Measurements from ENCODE around the gene TEX19. TPM values are rescaled to one million over a fixed set of nuclear protein-coding genes. Genes with fewer than 3 reads are reported as not detected.
A peak's percentile ranks its signal among the peaks of the same experiment; 100 is the strongest.
"Not testable (repeated sequence)": the region's sequence is repeated elsewhere in the genome, so short reads cannot be mapped to it uniquely, and the experiment has no call there.

The TEX19 gene
- polyA plus RNA-seq, 1 donor, result not detected

- peak; percentile 73 for DNase-seq
These were observed 20.0 kb upstream of the TEX19 start for GRCh38 chr17:82338858-82339633.

DNA sequence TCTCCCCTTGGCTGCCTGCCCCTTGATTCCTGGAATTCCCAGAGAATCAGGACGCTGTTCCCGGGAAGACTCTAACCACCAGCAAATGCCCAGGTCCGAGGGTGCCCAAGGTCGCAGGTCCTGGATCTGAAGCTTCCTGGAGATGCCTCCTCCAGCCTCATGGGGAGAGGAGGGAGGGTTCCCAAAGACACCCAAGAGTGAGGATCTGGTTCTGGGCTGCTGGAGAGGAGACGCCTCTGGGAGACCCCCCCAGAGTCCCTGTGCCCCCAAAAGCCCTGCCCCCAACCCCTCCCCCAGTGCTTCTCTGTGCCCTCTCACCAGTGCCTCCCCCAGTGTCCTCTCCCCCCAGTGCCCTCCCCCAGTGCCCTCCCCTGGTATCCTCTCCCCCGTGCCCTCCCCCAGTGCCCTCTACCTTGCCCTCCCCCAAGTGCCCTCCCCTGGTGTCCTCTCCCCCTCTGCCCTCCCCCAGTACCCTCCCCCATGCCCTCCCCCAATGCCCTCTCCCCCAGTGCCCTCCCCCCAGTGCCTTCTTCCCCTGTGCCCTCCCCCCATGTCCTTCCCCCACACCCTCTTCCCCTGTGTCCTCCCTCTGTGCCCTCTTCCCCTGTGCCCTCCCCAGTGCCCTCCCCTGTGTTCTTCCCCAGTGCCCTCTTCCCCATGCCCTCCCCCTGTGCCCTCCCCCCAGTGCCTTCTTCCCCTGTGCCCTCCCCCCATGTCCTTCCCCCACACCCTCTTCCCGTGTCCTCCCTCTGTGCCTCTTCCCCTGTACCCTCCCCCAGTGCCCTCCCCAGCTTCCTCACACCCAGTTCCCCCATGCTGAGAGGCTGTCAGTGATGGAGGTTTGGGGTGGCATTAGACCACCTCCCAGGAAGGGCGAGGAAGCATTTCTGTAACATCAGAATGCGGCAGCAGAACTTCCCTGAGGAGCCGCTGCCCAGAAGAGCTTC lies 19.1 kb upstream of the TEX19 start:
- peak; percentile 45 for DNase-seq

DNA sequence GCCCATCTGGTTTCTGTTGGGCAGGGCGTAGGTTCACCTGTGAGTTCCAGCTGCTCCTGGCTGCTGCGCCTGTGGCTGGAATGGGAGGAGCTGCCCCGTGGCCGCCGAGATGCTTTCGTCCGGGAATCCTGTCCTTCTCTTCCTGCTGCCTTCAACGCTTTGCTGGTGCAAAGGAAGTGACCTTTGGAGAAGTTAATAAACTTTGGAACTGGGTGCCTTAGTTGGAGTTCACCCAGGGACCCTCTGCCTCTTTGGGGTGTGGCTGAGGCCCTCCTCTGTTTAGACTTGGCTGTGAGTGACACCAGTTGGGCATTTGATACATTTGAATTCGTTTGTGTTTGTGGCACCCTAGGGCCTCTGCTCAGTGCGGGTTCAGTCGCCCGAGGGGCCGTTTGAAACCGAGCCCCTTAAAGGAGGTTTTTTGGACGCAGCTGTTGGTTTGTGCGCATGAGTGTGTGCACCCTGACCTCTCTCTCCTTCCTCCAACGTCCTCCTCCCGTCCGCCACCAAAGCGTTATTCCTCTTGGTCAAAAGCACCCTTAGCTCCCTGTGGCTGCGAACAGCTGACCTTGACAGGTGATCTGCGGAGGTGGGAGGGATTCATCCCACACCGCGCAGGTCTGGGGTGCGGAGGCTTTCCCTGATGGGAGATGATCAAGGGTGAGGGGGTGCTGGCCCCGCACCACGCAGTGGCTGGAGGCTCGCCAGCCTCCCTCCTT lies 16.5 kb upstream of the TEX19 start:
- no peak for DNase-seq

DNA sequence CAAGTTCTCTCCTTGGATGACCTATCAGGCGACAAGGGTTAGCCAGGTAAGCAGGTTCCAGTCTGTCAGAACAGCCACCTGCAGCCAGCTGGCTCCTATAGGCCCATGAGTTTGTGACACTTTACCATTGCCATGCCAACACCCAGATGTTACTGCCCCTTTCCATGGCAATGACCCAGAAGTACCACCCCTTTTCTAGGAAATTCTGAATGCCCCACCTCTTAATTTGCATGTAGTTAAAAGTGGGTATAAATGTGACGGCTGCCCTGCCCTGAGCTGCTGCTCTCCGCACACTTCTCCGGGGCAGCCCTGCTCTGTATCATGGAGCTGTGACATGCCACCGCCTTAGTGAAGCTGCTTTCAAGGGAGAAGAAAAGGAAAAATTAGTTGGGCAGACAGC lies 15.5 kb upstream of the TEX19 start:
- no peak for DNase-seq

GRCh38 chr17:82344175-82344907 lies 14.7 kb upstream of the TEX19 start:
- no peak for DNase-seq

DNA sequence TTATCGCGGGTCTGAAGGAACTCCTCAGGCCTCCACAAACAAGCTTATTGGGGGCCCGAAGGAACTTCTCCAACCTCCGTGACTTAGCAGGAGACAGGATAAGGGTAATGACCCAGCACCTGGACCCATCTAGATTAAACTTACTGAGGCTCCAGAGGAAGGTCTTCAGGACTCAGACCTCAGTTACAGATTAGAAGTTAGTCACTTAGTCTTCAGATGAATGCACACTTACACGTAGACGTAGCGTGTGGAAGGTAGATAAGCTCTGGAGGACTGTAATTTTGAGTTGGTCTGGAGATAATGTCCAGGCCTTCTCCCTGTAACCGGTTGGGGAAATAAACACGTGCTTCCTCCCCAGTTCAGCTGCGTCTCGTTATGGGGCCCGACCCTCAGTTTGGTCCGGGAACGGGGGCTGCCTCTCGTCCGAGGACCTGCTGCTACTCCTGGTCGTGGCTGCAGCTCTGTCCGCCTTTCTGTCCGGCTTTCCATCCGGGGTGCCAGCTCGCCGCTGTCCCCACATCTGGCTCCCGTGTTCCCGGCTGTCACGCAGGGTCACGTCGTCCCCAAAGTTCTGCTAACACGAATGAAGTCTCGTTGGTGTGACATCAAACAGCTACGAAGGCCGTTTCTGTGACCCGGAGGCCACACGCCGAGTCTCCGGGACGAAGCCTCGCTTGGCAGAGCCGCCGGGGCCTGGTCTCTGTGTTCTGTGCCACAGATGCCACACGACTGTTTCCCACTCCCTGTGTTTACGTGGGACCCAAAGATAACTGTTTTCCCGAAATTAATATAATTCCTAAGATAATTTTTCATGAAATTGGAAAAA lies 13.7 kb upstream of the TEX19 start:
- no peak for DNase-seq

GRCh38 chr17:82346342-82347300 lies 12.4 kb upstream of the TEX19 start:
- DNase-seq, result no peak

DNA sequence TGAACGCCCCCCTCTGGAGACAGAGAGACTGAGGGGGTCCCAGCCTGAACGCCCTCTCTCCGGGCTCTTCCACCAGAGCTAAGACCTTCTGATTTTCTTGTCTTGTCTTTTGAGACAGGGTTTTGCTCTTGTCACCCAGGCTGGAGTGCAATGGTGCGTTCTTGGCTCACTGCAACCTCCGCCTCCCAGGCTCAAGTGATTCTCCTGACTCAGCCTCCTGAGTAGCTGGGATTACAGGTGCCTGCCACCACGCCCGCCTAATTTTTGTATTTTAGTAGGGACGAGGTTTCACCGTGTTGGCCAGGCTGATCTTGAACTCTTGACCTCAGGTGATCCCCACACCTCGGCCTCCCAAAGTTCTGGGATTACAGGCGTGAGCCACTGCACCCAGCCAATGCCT lies 11.1 kb upstream of the TEX19 start:
- DNase-seq, result not testable (repeated sequence)

GRCh38 chr17:82348434-82348833 lies 10.6 kb upstream of the TEX19 start:
- DNase-seq, result no peak

DNA sequence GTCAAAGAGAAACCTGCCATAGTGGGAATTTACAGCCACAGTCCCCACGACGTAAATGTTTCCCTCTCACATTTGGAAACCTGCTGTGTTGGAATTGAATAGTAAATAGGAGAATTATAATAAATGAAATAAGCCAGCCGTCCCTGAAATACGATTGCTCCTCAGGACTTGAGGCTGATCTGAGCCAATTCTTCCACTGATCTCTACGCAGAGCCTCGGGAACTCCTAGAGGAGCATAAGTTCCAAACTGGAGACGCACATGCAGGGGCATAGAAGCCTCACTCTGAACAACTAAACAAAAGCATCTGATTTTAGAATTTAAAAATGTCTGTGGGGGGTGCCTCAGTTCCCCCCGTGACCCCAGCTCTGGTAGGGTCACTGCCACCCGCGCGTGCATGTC lies 10.2 kb upstream of the TEX19 start:
- no peak for DNase-seq

GRCh38 chr17:82349287-82349701 lies 9.8 kb upstream of the TEX19 start:
- DNase-seq, result no peak

DNA sequence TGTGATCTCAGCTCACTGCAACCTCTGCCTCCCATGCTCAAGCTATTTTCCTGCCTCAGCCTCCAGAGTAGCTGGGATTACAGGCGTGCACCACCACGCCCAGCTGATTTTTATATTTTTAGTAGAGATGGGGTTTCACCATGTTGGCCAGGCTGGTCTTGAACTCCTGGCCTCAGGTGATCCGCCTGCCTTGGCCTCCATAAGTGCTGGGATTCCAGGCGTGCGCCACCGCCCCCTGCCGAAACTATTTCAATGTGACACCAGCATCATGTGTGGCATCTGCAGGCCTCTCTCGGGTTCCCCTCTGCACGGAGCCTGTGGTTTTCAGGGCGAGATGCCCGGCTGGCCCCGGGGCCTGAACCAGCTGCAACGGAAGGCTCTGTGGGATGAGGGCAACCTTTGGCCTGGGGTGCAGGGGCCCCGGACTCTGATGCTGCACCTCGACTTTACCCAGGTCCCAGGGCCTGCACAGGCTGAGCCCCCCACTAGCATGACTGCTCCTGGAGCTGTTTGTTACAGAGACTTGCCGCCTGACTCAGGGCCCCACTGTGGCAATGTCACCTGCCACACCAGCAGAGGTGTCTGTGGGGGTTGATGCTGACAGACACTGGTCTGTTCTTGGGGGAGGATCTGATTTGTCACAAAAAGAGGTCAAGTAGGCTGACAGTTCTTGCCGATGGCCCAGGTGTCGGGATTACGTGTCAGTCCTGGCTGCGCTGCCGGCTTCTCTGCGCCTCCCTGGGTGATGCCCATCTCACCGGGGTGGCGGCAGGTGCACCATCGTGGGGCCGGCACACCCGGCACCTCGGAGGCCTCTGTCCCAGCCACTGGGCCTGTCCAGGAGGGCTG lies 8.6 kb upstream of the TEX19 start:
- no peak for DNase-seq

DNA sequence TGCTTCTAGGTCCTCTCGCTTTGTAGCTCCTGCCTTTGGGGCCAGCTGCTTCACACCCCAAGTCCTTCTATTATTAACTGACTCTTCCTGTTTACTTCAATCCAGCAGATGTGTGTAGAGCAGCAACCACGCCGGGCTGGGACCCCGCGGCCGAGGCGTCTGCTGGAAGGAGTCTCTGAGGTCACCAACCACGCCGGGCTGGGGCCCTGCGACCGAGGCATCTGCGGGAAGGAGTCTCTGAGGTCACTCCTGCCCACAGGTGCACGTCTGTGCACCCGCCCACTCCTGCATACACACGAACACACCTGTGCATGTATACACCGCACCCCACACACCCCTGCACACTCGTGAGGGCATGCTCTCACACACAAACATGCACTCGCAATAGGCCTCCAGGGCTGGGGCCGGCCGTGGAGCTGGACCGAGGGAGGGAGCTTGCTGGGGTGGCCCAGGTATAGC lies 7.8 kb upstream of the TEX19 start:
- no peak for DNase-seq

- peak; percentile 87 for DNase-seq
These were observed 7.1 kb upstream of the TEX19 start for GRCh38 chr17:82351713-82352488.

GRCh38 chr17:82353484-82353883 lies 5.6 kb upstream of the TEX19 start:
- no peak for DNase-seq

- no peak for DNase-seq
These were observed 4.2 kb upstream of the TEX19 start for GRCh38 chr17:82354804-82355308.

DNA sequence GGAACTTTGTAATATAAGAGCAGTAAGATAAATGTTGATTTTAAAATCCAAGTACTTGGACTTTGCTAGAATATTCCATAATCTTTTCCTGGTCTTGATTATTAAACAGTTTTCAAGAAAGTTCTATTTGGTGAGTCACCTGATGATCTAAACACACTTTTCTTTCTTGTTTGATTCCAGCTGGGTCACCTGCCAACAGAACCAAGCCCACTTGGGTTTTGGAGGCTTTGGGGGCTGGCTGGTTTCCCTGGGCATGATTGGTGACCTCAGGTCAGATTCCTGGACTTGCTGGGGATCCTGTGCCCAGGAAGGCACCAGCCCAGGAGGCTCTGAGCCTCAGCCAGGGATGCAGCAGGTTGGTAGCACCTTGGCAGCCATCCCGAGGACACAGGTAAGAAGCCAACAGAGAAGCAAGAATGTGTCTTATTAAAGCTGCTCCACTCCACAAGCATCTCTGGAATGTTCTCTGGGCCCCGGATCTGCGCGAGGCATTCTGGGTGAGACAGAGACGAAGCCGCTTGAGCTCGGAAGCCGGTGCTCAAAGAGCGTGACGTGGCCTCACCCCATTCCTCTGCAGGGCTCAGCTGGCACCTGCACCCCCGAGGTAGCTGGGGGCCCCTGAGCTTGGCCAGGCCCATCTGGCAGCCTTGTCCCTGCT lies 3.1 kb upstream of the TEX19 start:
- peak; percentile 67 for DNase-seq

Data from hindlimb muscle (tissue), 1 donor.